ENCODE measurements around the gene SLC38A6. TPM values are rescaled to one million over a fixed set of nuclear protein-coding genes. Genes with fewer than 3 reads are reported as not detected.

Gene SLC38A6
- total RNA-seq, 2 donors from 2014 or later, result 5.7 to 6.9 TPM

- Histone ChIP-seq H3K9me3 (no peaks in the 10 kb centered on the region), H3K27me3 (no peaks in the 10 kb centered on the region), H3K4me3 (peak overlapping the region; percentile 63 to 80), H3K4me1 (peaks cover 0 to 46% of the 10 kb centered on the region in 2 donors), H3K36me3 (peaks cover 9% of the 10 kb centered on the region), H3K27ac (peak overlapping the region; percentile 83 to 89)
- DNase-seq (ENCODE audit: low spot score), result no peak
- TF ChIP-seq CTCF (IDR thresholded peaks at IDR 0.05), result no peak
Measured at GRCh38 chr14:60981633-60982455, 799 bp downstream of the SLC38A6 start.

GRCh38 chr14:60984196-60984595 lies 3.2 kb downstream of the SLC38A6 start:
- H3K4me1 ChIP-seq, result peaks cover 0 to 30% of the 10 kb centered on the region in 2 donors
- no peaks in the 10 kb centered on the region for H3K9me3 ChIP-seq
- no peak overlapping the region for H3K27ac ChIP-seq
- peaks cover 9% of the 10 kb centered on the region for H3K36me3 ChIP-seq
- no peaks in the 10 kb centered on the region for H3K27me3 ChIP-seq
- DNase-seq (ENCODE audit: low spot score), result no peak
- no peak for TF ChIP-seq CTCF (IDR thresholded peaks at IDR 0.05)
- no peak overlapping the region for H3K4me3 ChIP-seq

- peaks cover 0 to 20% of the 10 kb centered on the region in 2 donors for H3K4me1 ChIP-seq
- no peak for DNase-seq (ENCODE audit: low spot score)
- no peak overlapping the region for H3K27ac ChIP-seq
- no peaks in the 10 kb centered on the region for H3K27me3 ChIP-seq
- no peak for TF ChIP-seq CTCF (IDR thresholded peaks at IDR 0.05)
- H3K4me3 ChIP-seq, result no peak overlapping the region
- H3K9me3 ChIP-seq, result no peaks in the 10 kb centered on the region
- H3K36me3 ChIP-seq, result peaks cover 30% of the 10 kb centered on the region
Measured at GRCh38 chr14:60986500-60986899, 5.5 kb downstream of the SLC38A6 start.

GRCh38 chr14:60989599-60989998 lies 8.6 kb downstream of the SLC38A6 start:
- Histone ChIP-seq H3K4me1 (no peaks in the 10 kb centered on the region), H3K4me3 (no peak overlapping the region), H3K36me3 (peaks cover 56% of the 10 kb centered on the region), H3K27ac (no peak overlapping the region), H3K27me3 (no peaks in the 10 kb centered on the region), H3K9me3 (no peaks in the 10 kb centered on the region)
- TF ChIP-seq CTCF (IDR thresholded peaks at IDR 0.05), result no peak
- DNase-seq (ENCODE audit: low spot score), result no peak

- no peaks in the 10 kb centered on the region for H3K27me3 ChIP-seq
- no peaks in the 10 kb centered on the region for H3K4me1 ChIP-seq
- H3K4me3 ChIP-seq, result no peak overlapping the region
- H3K36me3 ChIP-seq, result peaks cover 11% of the 10 kb centered on the region
- H3K9me3 ChIP-seq, result no peaks in the 10 kb centered on the region
- no peak for TF ChIP-seq CTCF (IDR thresholded peaks at IDR 0.05)
- no peak overlapping the region for H3K27ac ChIP-seq
- DNase-seq (ENCODE audit: low spot score), result no peak
Measured at GRCh38 chr14:60998617-60999016, 17.6 kb downstream of the SLC38A6 start.

Measured in right atrium auricular region (tissue), 2 donors.